GM21381 (cell line): ENCODE results near the gene NAT9.

Experiments used
- ATAC-seq: cut with Tn5 transposase; IDR thresholded peaks from one replicate; pipeline ENCODE4 v1.9.1; 2021; ENCODE audit warnings: mild to moderate bottlenecking, moderate library complexity; ENCODE audit not compliant: unreplicated experiment

Gene NAT9

DNA sequence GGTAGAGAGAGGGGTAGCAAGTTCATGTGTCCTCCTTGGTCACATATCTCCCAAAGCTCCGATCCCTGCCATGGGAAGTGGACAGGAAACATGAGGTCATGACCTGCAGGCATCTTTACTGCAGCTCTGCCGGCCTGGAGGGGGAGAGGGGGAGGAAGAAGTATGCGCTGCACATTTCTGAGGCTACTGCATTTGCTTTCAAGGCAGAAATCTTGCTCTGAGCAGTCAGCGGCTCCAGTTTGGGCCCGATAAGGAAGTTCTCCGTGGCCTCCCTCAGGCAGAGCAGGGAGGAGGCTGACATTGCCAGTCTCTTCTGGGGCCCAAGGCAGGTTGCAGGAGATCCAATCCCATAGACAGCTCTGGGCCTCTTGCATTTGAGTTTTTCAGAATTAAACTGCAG is 29.2 kb downstream of the NAT9 start:
- ATAC-seq: no peak

DNA sequence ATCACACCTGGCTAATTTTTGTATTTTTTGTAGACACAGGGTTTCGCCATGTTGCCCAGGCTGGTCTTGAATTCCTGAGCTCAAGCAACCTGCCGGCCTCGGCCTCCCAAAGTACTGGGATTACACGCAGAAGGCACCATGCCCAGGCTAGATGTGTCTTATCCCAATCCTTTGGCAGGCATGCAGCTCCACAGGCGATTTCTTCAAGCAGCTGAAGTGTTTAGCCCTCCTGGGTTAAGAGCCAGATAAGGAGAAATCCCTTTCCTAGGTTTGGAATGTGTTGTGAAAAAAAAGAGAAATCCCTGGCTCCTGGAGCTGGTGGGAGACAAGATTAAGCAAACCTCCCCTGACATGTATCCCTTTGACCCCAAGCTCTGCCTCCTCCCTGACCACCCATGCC is 29.8 kb downstream of the NAT9 start:
- no peak for ATAC-seq

DNA sequence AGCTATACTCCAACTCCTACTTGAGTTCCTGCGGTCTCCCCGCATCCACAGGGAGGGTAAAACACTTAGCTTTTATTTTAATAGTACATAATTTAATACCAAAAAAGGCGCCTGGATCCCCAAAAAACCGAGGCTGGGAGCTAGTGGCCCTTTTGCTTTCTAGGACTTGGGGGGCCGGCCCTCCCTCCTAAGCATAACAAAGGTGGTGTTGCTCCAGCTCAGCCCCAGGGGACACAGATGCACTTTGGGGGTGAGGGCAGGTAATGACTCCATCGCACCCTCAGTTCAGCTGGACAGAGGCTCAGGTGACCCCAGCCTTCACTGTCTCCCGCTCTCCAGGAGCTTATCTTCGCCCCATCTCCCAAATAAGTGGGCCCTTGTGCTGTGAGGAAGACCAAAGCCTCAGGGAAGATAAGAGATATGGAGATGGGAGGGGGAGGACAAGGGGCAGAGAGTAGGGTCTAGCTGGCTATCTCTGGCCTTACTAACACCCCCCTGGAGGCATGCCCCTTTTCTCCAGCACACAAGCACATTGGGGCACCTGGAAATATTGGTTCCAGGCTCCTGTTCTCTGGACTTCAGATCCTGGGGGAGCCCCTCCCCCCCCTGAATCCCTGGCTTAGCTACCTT is 30.5 kb downstream of the NAT9 start:
- ATAC-seq: no peak

DNA sequence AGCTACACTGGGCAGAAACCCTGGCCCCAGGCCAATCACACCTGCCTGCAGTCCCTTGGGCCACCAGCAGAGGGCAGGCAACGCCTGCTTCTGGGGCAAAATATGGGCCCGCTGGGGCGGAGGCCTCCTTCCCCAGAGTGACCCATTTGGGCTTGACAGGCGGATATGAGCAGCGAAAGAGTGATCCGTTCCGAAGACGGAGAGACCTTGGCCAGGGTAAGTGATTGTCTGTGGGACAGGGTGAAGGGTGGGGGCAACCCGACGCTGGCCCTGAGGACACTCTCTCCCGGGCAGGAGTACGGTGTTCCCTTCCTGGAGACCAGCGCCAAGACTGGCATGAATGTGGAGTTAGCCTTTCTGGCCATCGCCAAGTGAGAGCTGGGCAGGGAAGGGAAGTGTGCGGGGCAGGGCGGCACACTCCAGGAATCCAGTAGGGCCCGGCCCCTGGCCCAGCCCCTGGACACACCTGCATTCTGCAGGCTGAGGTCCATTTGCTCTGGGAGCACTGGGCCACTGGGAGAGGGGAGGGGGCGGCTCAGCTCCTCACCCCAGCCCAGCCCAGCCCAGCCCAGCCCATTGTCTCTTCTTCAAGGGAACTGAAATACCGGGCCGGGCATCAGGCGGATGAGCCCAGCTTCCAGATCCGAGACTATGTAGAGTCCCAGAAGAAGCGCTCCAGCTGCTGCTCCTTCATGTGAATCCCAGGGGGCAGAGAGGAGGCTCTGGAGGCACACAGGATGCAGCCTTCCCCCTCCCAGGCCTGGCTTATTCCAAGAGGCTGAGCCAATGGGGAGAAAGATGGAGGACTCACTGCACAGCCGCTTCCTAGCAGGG is 31.2 kb downstream of the NAT9 start:
- ATAC-seq: no peak

DNA sequence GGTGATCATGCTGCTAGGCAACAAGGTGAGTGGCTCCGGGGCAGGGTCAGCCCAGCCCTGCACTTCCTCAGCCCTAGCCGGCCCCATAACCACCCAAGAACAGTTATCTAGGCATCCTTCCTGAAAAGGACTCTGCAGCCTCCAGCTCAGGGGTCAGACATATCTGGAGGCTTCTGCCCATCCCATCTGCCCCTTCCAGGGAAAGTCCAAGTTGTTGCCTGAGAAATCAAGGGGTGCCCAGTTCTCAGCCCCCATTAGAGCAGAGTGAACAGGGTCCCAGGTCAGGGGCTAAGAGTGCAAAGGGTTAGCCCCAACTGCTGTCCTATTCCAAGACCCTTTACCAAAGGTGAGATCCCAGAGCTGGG is 31.8 kb downstream of the NAT9 start:
- no peak for ATAC-seq

DNA sequence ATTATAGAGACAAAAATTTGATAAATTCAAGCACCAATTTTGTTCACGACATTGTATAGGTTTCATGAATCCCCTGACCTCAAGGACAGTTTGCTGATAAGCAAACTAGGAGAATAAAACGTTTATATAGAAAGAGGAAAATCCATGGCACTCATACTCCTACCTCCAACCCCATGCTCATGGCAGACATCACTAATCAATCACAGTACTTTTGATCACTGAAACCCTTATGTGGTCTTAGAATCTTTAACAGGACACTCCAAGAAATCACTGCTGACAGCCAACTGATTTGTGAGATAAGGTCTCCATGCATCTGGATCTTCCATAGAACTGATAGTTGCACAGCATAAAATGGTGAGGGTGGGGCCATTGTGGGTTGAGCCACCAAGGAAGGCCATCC is 32.4 kb downstream of the NAT9 start:
- ATAC-seq: no peak

DNA sequence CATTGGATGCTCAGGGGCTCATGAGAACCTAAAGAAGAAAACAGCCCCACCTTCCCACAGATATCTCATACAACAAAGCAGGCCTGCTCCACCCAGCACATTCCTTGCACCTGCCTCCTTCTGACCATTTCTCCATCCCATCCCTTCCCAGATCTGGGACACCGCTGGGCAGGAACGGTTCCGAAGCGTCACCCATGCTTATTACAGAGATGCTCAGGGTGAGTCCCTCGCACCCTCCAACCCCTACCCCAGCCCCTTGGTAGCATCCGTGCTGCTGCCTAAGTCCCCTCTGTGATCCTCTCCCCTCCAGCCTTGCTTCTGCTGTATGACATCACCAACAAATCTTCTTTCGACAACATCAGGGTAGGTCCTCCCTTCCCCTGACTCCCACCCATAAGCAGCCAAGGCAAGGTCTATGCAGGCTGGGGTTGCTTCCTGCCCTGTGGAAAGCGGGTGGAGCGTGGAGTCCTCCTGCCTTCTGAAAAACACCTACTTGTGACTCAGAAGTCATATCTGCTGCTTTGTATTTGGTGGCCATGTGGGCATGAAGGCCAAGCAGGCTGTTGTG is 33.1 kb downstream of the NAT9 start:
- no peak for ATAC-seq

DNA sequence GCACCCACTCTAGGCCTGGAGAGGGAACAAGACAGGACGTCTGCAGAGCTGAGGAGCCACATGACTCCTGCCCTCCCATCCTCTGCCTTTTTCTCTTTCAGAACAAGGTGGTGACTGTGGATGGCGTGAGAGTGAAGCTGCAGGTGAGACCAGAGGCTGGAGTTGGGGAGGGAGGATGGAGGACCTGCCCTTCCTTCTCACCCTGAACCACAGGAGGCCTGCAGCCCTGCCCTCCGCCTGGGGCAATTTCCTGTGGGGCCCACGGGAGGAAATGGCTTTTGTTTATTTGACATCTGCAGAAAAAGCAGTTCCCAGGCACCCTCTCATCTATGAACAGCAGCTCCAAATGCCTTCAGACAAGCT is 34.0 kb downstream of the NAT9 start:
- ATAC-seq: peak; percentile 42

GRCh38 chr17:74740641-74741387 is 35.3 kb downstream of the NAT9 start:
- no peak for ATAC-seq

DNA sequence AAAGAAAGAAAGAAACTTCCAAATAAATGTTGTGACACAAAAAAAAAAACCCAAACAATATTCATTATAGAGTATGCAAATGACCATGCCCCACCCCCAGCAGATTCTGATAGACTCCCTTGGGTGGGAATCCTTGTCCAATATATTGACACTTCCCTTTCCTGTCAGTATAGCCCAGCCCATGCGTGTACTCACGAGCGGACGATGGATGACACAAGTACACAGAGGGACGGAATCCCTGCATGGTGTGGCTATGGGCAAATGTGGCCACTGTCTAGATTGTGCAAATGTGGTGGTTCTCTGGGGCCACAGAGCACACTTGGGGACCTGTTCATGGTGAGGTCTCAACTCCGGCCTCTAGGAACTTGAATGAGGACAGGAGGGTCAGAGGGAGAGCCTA is 36.0 kb downstream of the NAT9 start:
- no peak for ATAC-seq

DNA sequence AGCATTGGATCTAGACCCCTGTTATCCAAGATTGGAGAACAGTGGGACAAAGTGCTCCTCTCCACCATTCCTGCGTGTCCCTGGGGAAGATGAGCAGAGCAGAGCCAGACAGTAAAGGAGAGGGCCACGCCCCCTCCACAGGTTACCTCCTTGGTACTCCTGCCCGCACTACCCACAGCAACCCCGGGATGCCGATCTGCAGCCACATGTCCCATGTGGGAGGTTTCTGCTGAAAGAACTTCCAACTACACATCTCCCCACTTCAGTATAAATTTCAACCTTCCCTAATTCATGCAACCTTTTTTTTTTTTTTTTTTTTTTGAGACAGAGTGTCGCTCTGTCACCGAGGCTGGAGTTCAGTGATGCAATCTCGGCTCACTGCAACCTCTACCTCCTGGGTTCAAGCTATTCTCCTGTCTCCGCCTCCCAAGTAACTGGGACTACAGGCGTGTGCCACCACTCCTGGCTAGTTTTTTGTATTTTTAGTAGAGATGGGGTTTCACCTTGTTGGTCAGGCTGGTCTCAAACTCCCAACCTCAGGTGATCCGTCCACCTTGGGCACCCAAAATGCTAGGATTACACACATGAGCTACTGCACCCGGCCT is 36.8 kb downstream of the NAT9 start:
- no peak for ATAC-seq

DNA sequence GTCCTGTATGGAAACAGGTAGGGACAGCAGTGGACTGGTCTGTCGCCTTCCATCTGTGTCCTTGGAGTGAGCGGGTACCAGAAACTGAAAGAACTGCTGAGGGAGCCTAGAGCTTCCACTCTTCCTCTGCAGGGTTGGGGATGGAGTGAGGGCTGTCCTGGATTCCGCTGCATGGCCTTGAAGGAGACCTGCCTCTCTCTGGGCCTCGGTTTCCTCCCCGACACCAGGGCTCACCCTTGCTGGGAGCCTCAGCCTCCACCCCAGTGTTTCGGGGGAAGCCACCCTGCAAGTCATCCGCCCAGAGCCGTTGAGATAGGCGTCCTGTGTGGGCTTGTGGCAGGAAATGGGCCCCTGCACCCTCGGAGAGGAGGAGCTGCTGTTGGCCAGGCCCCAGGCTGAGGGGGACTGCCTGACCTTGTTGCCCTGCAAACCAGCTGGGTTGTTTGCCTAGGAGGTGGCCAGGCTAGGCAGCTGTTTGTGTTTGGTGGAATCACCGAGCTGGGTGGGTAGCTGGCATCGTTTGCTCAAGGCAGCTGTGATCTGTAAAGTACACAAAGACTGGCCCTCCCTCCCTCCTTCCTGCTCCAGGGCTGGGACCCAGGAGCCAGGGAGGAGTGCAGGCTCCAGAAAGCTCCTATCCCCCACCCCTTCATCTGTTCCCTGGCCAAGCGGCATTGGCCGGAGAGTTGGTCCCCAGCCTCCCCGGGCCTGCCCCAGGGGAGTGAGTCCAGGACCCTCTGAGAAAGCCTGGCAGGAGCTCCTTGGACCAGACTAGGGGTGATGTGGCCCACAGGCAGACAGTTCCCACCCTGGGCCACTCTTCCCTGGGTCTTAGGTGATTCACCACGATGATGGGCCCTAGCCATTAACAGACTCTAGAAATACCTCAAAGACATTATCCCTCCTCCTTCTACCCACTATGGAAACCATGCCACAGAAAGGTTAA is 37.8 kb downstream of the NAT9 start:
- peak; percentile 40 for ATAC-seq

- no peak for ATAC-seq
Observed at GRCh38 chr17:74737299-74738050, 38.7 kb downstream of the NAT9 start.

GRCh38 chr17:74736513-74737298 is 39.4 kb downstream of the NAT9 start, which contains the start of gene RAB37:
RAB37 (plus strand) TSS chr17:74737256; CDS start chr17:74737273, 17 bp downstream.
- ATAC-seq: no peak

DNA sequence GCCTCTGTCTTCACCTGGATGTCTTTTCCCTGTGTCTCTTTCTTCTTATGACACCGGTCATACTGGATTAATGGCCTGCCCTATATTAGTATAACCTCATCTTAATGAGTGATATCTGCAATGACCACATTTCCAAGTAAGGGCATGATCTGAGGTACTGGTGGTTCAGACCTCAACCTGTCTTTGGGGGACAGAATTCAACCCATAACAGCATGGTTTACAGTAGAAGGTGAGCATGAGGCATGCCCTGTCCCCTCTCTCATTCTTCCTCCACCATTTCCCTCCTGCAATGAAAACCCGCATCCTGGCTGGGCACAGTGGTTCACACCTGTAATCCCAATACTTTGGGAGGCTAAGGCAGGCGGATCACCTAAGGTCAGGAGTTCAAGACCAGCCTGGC is 41.9 kb downstream of the NAT9 start:
- no peak for ATAC-seq

DNA sequence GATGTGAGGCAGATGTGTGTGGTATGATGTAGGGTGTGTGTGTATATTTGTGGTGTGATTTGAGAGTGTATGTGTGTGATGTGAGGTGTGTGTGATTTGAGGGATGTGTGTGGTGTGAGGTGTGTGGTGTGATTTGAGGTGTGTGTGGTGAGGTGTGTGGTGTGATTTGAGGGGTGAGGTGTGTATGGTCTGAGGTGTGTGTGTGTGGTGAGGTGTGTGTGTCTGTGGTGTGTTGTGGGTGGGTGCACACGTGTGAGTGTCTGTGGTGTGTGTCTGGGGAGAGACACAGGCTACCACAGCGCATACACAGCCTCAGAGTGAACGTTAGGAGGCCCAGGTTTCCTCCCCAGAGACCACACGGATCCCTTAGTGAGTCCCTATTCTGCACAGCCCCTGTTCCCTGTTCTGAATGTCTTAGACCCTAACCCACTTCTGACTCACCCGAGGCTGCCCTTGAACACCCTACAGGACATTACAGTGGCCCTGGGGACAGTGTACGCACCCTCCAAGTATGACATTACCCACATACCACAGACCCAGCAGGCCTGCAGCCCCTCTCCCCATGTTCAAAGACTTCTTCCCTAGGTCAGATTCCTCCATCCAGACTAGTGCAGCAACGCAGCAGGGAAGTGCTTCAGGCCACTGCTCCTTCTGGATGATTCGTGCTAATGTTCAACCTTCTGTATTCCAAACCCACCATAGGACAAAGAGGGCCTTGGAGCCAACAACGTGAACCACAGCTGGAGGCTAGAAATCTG is 42.6 kb downstream of the NAT9 start:
- ATAC-seq: no peak

- ATAC-seq: no peak
Observed at GRCh38 chr17:74732042-74732867, 43.9 kb downstream of the NAT9 start.
